ENCODE data around the gene DUSP14. TPM values are rescaled to one million over a fixed set of nuclear protein-coding genes. Genes with fewer than 3 reads are reported as not detected.

Gene DUSP14, protein sequence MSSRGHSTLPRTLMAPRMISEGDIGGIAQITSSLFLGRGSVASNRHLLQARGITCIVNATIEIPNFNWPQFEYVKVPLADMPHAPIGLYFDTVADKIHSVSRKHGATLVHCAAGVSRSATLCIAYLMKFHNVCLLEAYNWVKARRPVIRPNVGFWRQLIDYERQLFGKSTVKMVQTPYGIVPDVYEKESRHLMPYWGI
- 18.2 to 22.4 TPM (median 18.9 TPM) in 3 replicates for total RNA-seq (2021)
- Bru-seq, nascent RNA = percentile 75 among the genes with signal in this experiment
- long read RNA-seq, experiment 1, transcript DUSP14-206 (3 exons, 1,537 nt) = major isoform, 83 of 92 reads
- long read RNA-seq, experiment 1, partial matches to known transcripts = 3 of 92 reads
- long read RNA-seq, experiment 1, other reads (novel, unspliced or antisense) = 6 of 92 reads
- long read RNA-seq, experiment 2, transcript DUSP14-206 (3 exons, 1,537 nt) = major isoform, 26 of 36 reads
- long read RNA-seq, experiment 2, transcript DUSP14-205 (2 exons, 2,207 nt) = minor isoform, 6 of 36 reads
- long read RNA-seq, experiment 2, partial matches to known transcripts = 3 of 36 reads
- long read RNA-seq, experiment 2, other reads (novel, unspliced or antisense) = 1 of 36 reads
- long read RNA-seq, experiment 3, transcript DUSP14-206 (3 exons, 1,537 nt) = major isoform, 12 of 16 reads
- long read RNA-seq, experiment 3, partial matches to known transcripts = 2 of 16 reads
- long read RNA-seq, experiment 3, other reads (novel, unspliced or antisense) = 2 of 16 reads

GRCh38 chr17:37489197-37490001, at the start of gene DUSP14:
Gene DUSP14 (plus strand): TSS chr17:37489891. CDS start chr17:37512273, 22,382 bp downstream.
- Mint-ChIP-seq H3K4me1 (peaks cover 41% of the 10 kb centered on the region), H3K4me3 (peak within 1 kb of the TSS; percentile 93), H3K36me3 (0 out of 2 replicates have a peak, but pooled peaks cover 4% of the 10 kb centered on the region), H3K27ac (peak within 1 kb of the TSS; percentile 90), H3K9me3 (no peaks in the 10 kb centered on the region), H3K27me3 (ENCODE audit: low read depth) (peaks cover 4% of the 10 kb centered on the region; the same call in 1 of the 2 replicates)
- POLR2A ChIA-PET = interaction anchor here (0.6 kb wide), 1 partner anchor 120 kb away, joined by 4 read pairs; the partner anchor contains the start of gene SYNRG
- DNase-seq (ENCODE audit: low spot score) (peak; percentile 79), ATAC-seq (peak; percentile 76)
- CTCF ChIA-PET = interaction anchor here (1.0 kb wide), 1 partner anchor 119 kb away, joined by 4 read pairs; the partner anchor contains the start of gene SYNRG
- TF ChIP-seq ZBTB21 (CRISPR knock-in tag; IDR thresholded peaks at IDR 0.05; ENCODE audit: borderline replicate concordance) (no peak), E2F1 (CRISPR knock-in tag; IDR thresholded peaks at IDR 0.05) (0 out of 2 replicates have a peak, but pooled peaks have one; percentile 45), RELA (CRISPR knock-in tag; IDR thresholded peaks at IDR 0.05; ENCODE audit: borderline replicate concordance) (0 out of 2 replicates have a peak, but pooled peaks have one; percentile 27), ERG (CRISPR knock-in tag; IDR thresholded peaks at IDR 0.05) (no peak), E2F4 (CRISPR knock-in tag; IDR thresholded peaks at IDR 0.05; ENCODE audit: borderline replicate concordance, low read depth) (0 out of 2 replicates have a peak, but pooled peaks have one; percentile 59), FOXK1 (CRISPR knock-in tag; IDR thresholded peaks at IDR 0.05) (peak; percentile 14; the same call in 1 of the 2 replicates), TEAD1 (CRISPR knock-in tag; IDR thresholded peaks at IDR 0.05) (no peak; the same call in 1 of the 2 replicates), NR3C1 (CRISPR knock-in tag; conservative IDR thresholded peaks at IDR 0.05; ENCODE audit: low read depth) (no peak; the same call in 1 of the 2 replicates), ZNF396 (CRISPR knock-in tag; IDR thresholded peaks at IDR 0.05; ENCODE audit: borderline replicate concordance) (no peak), NFE2L1 (CRISPR knock-in tag; IDR thresholded peaks at IDR 0.05) (no peak), CREM (CRISPR knock-in tag; IDR thresholded peaks at IDR 0.05) (0 out of 2 replicates have a peak, but pooled peaks have one; percentile 33), HMGXB4 (CRISPR knock-in tag; IDR thresholded peaks at IDR 0.05) (peak; percentile 78), CBFB (CRISPR knock-in tag; IDR thresholded peaks at IDR 0.05; ENCODE audit: low read depth) (no peak), FOXP1 (CRISPR knock-in tag; IDR thresholded peaks at IDR 0.05; ENCODE audit: borderline replicate concordance) (peak; percentile 77)
- TF ChIP-seq, protein P1, sequence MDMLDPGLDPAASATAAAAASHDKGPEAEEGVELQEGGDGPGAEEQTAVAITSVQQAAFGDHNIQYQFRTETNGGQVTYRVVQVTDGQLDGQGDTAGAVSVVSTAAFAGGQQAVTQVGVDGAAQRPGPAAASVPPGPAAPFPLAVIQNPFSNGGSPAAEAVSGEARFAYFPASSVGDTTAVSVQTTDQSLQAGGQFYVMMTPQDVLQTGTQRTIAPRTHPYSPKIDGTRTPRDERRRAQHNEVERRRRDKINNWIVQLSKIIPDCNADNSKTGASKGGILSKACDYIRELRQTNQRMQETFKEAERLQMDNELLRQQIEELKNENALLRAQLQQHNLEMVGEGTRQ (CRISPR knock-in tag; IDR thresholded peaks at IDR 0.05) = 0 out of 2 replicates have a peak, but pooled peaks have one; percentile 12
- TF ChIP-seq, protein P2, sequence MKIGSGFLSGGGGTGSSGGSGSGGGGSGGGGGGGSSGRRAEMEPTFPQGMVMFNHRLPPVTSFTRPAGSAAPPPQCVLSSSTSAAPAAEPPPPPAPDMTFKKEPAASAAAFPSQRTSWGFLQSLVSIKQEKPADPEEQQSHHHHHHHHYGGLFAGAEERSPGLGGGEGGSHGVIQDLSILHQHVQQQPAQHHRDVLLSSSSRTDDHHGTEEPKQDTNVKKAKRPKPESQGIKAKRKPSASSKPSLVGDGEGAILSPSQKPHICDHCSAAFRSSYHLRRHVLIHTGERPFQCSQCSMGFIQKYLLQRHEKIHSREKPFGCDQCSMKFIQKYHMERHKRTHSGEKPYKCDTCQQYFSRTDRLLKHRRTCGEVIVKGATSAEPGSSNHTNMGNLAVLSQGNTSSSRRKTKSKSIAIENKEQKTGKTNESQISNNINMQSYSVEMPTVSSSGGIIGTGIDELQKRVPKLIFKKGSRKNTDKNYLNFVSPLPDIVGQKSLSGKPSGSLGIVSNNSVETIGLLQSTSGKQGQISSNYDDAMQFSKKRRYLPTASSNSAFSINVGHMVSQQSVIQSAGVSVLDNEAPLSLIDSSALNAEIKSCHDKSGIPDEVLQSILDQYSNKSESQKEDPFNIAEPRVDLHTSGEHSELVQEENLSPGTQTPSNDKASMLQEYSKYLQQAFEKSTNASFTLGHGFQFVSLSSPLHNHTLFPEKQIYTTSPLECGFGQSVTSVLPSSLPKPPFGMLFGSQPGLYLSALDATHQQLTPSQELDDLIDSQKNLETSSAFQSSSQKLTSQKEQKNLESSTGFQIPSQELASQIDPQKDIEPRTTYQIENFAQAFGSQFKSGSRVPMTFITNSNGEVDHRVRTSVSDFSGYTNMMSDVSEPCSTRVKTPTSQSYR (CRISPR knock-in tag; IDR thresholded peaks at IDR 0.05) = peak; percentile 58; the same call in 1 of the 2 replicates
- TF ChIP-seq, protein P3, sequence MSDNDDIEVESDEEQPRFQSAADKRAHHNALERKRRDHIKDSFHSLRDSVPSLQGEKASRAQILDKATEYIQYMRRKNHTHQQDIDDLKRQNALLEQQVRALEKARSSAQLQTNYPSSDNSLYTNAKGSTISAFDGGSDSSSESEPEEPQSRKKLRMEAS (CRISPR knock-in tag; IDR thresholded peaks at IDR 0.05) = peak; percentile 90
- TF ChIP-seq, protein P4, sequence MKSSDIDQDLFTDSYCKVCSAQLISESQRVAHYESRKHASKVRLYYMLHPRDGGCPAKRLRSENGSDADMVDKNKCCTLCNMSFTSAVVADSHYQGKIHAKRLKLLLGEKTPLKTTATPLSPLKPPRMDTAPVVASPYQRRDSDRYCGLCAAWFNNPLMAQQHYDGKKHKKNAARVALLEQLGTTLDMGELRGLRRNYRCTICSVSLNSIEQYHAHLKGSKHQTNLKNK (CRISPR knock-in tag; IDR thresholded peaks at IDR 0.05) = no peak
- TF ChIP-seq, protein P5, sequence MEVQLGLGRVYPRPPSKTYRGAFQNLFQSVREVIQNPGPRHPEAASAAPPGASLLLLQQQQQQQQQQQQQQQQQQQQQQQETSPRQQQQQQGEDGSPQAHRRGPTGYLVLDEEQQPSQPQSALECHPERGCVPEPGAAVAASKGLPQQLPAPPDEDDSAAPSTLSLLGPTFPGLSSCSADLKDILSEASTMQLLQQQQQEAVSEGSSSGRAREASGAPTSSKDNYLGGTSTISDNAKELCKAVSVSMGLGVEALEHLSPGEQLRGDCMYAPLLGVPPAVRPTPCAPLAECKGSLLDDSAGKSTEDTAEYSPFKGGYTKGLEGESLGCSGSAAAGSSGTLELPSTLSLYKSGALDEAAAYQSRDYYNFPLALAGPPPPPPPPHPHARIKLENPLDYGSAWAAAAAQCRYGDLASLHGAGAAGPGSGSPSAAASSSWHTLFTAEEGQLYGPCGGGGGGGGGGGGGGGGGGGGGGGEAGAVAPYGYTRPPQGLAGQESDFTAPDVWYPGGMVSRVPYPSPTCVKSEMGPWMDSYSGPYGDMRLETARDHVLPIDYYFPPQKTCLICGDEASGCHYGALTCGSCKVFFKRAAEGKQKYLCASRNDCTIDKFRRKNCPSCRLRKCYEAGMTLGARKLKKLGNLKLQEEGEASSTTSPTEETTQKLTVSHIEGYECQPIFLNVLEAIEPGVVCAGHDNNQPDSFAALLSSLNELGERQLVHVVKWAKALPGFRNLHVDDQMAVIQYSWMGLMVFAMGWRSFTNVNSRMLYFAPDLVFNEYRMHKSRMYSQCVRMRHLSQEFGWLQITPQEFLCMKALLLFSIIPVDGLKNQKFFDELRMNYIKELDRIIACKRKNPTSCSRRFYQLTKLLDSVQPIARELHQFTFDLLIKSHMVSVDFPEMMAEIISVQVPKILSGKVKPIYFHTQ (CRISPR knock-in tag; IDR thresholded peaks at IDR 0.05) = no peak

Data from WTC11 (cell line).